ENCODE results near the gene PANK2. TPM values are rescaled to one million over a fixed set of nuclear protein-coding genes. Genes with fewer than 3 reads are reported as not detected.
"Not testable (repeated sequence)": the region's sequence is repeated elsewhere in the genome, so short reads cannot be mapped to it uniquely, and the experiment has no call there.

The PANK2 gene
- total RNA-seq, 1 donor from 2014 or later, result 60.3 TPM

GRCh38 chr20:3874194-3874844 lies 14.9 kb upstream of the PANK2 start:
- H3K27me3 Mint-ChIP-seq (ENCODE audit: unreplicated experiment), result no peaks in the 10 kb centered on the region
- H3K4me1 Mint-ChIP-seq (ENCODE audit: low read depth, unreplicated experiment), result peaks cover 3% of the 10 kb centered on the region
- no peak for DNase-seq
- H3K9me3 Mint-ChIP-seq (ENCODE audit: unreplicated experiment), result peaks cover 3% of the 10 kb centered on the region
- no peak overlapping the region for H3K4me3 Mint-ChIP-seq (ENCODE audit: unreplicated experiment)
- no peak for TF ChIP-seq CTCF (IDR thresholded peaks at IDR 0.05; ENCODE audit: partially characterized antibody, unreplicated experiment)
- H3K27ac Mint-ChIP-seq (ENCODE audit: unreplicated experiment), result no peak overlapping the region
- no peaks in the 10 kb centered on the region for H3K36me3 Mint-ChIP-seq (ENCODE audit: unreplicated experiment)

DNA sequence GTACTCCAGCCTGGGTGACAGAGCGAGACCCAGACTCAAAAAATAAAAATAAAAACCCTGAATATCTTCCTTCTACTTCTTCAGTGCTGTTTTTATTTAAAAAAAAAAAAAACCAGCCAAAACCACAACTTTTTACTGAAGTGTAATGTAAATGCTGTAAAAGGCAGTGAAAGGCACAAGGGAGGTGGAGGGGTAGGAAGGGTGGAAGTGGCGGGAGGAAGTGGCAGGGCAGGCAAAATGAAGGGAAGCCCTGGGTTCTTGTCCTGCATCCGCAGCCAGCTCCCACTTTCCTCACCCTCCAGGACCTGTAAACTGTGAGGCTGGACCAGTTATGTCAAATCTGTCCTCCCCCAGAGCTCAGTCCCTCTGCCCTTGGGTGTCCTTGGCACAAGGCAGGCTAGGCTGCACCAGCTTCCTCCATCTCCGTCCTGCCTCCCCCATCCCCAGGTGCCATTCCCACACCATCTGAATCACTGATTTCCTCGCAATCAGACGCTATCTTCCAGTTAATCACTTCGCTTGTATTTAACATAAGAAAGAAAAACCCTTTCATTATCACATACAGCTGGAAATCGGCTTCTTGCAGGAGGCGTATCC lies 13.7 kb upstream of the PANK2 start:
- peaks cover 3% of the 10 kb centered on the region for H3K9me3 Mint-ChIP-seq (ENCODE audit: unreplicated experiment)
- peaks cover 3% of the 10 kb centered on the region for H3K4me1 Mint-ChIP-seq (ENCODE audit: low read depth, unreplicated experiment)
- no peaks in the 10 kb centered on the region for H3K27me3 Mint-ChIP-seq (ENCODE audit: unreplicated experiment)
- TF ChIP-seq CTCF (IDR thresholded peaks at IDR 0.05; ENCODE audit: partially characterized antibody, unreplicated experiment), result no peak
- no peaks in the 10 kb centered on the region for H3K36me3 Mint-ChIP-seq (ENCODE audit: unreplicated experiment)
- no peak for DNase-seq
- H3K27ac Mint-ChIP-seq (ENCODE audit: unreplicated experiment), result no peak overlapping the region
- no peak overlapping the region for H3K4me3 Mint-ChIP-seq (ENCODE audit: unreplicated experiment)

- Mint-ChIP-seq H3K27me3 (ENCODE audit: unreplicated experiment) (no peaks in the 10 kb centered on the region), H3K9me3 (ENCODE audit: unreplicated experiment) (peaks cover 3% of the 10 kb centered on the region), H3K27ac (ENCODE audit: unreplicated experiment) (no peak overlapping the region), H3K36me3 (ENCODE audit: unreplicated experiment) (no peaks in the 10 kb centered on the region), H3K4me3 (ENCODE audit: unreplicated experiment) (no peak overlapping the region), H3K4me1 (ENCODE audit: low read depth, unreplicated experiment) (peaks cover 3% of the 10 kb centered on the region)
- no peak for TF ChIP-seq CTCF (IDR thresholded peaks at IDR 0.05; ENCODE audit: partially characterized antibody, unreplicated experiment)
- DNase-seq, result no peak
These were observed 13.2 kb upstream of the PANK2 start for GRCh38 chr20:3876000-3876399.

DNA sequence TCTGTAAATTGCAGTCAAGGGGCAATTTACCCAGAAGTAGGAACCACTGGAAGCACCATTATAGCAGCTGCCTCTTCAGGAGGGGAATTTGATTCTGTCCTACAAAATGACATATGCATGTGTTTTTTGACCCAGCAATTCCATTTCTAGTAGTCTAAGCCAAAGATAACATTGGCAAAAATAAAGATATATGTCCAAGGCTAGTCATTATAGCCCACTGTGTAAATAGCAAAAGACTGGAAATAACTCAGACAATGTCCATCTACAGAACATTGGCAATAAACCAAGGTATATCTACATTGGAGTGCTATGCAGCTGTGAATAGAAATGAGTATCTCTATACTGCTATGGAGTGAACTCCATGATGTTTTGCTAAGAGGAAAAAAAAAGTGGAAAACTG lies 12.5 kb upstream of the PANK2 start:
- Mint-ChIP-seq H3K36me3 (ENCODE audit: unreplicated experiment) (no peaks in the 10 kb centered on the region), H3K27ac (ENCODE audit: unreplicated experiment) (no peak overlapping the region), H3K9me3 (ENCODE audit: unreplicated experiment) (peaks cover 3% of the 10 kb centered on the region), H3K4me1 (ENCODE audit: low read depth, unreplicated experiment) (peaks cover 3% of the 10 kb centered on the region), H3K4me3 (ENCODE audit: unreplicated experiment) (no peak overlapping the region), H3K27me3 (ENCODE audit: unreplicated experiment) (no peaks in the 10 kb centered on the region)
- TF ChIP-seq CTCF (IDR thresholded peaks at IDR 0.05; ENCODE audit: partially characterized antibody, unreplicated experiment), result no peak
- no peak for DNase-seq

DNA sequence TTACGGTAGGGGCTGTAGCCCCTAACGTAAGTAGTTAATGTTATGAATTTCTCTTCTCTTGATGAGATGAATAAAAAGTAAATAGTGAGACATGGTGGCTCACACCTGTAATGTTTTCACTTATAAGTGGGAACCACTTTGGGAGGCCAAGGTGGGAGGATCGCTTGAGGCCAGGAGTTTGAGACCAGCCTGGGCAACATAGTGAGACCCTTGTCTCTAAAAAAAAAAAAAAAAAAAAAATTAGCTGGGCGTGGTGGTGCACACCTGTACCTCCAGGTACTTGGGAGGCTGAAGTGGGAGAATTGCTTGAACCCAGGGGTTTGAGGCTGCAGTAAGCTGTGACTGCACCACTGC lies 10.3 kb upstream of the PANK2 start:
- not testable (repeated sequence) for H3K27ac Mint-ChIP-seq (ENCODE audit: unreplicated experiment); H3K9me3 Mint-ChIP-seq (ENCODE audit: unreplicated experiment); H3K4me1 Mint-ChIP-seq (ENCODE audit: low read depth, unreplicated experiment); H3K36me3 Mint-ChIP-seq (ENCODE audit: unreplicated experiment); H3K27me3 Mint-ChIP-seq (ENCODE audit: unreplicated experiment); H3K4me3 Mint-ChIP-seq (ENCODE audit: unreplicated experiment); DNase-seq
